H1 (cell line): Measurements from ENCODE around the gene FAM168B.

Source experiments
- SP2 ChIP-seq: IDR thresholded peaks from 2 replicates; pipeline ENCODE4 v1.6.1; 2012; ENCODE audit warnings: mild to moderate bottlenecking, low read length, inconsistent platforms
- TF ChIP-seq, protein P1 (sequence below), 3 experiments: IDR thresholded peaks; 1 replicate in 2 of 3; 2 replicates in 1 of 3; pipeline versions ENCODE4 v1.5.1 to v1.6.1; 2011; ENCODE audit warnings: low read length in 3 of 3, mild to moderate bottlenecking in 3 of 3, inconsistent platforms in 2 of 3, low read depth in 1 of 3, moderate library complexity in 1 of 3; ENCODE audit not compliant: insufficient read depth in 1 of 3; ENCODE audit errors: control extremely low read depth in 1 of 3

DNA sequence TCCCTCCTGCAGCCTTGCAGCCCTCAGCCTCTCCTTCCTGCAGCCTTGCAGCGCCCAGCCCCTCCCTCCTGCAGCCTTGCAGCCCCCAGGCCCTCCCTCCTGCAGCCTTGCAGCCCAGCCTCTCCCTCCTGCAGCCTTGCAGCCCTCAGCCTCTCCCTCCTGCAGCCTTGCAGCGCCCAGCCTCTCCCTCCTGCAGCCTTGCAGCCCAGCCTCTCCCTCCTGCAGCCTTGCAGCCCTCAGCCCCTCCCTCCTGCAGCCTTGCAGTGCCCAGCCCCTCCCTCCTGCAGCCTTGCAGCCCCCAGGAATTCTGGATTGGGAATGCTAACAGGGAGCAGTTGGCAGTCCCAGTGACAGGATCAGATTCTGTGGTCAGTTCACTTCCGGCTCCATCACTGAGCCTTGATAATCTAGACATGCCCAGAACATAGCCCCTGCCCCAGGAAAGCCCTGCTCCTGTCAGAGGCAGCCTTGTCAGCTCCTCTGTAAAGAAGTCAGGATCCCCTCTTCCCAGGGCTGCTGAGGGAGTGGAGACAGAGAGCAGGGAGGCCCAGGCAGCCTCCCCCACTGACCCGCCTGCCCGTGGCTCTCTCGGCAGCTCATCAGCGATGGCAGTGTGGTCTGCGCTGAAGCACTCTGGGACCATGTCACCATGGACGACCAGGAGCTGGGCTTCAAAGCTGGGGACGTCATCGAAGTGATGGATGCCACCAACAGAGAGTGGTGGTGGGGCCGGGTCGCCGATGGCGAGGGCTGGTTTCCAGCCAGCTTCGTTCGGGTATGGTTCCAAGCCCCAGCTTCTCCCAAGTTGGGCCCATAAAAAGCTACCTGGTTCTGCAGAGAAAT is 54.8 kb downstream of the FAM168B start:
- TF ChIP-seq, protein P1, sequence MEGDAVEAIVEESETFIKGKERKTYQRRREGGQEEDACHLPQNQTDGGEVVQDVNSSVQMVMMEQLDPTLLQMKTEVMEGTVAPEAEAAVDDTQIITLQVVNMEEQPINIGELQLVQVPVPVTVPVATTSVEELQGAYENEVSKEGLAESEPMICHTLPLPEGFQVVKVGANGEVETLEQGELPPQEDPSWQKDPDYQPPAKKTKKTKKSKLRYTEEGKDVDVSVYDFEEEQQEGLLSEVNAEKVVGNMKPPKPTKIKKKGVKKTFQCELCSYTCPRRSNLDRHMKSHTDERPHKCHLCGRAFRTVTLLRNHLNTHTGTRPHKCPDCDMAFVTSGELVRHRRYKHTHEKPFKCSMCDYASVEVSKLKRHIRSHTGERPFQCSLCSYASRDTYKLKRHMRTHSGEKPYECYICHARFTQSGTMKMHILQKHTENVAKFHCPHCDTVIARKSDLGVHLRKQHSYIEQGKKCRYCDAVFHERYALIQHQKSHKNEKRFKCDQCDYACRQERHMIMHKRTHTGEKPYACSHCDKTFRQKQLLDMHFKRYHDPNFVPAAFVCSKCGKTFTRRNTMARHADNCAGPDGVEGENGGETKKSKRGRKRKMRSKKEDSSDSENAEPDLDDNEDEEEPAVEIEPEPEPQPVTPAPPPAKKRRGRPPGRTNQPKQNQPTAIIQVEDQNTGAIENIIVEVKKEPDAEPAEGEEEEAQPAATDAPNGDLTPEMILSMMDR (IDR thresholded peaks at IDR 0.05; ENCODE audit: control extremely low read depth in 1 of 3, insufficient read depth in 1 of 3, low read depth in 1 of 3, low read length in 3 of 3), result no peak
- TF ChIP-seq SP2, result no peak
